H9 (cell line): ENCODE measurements around the gene KANK4. TPM values are rescaled to one million over a fixed set of nuclear protein-coding genes. Genes with fewer than 3 reads are reported as not detected.

Source experiments
- DNase-seq: peaks from one replicate; pipeline ENCODE4 v3.0.0-alpha.2; 2017
- H2AFZ ChIP-seq: one replicate; pipeline ENCODE4 v1.6.1; 2013; ENCODE audit warnings: mild to moderate bottlenecking, low read length, control low read depth, moderate library complexity
- H2AK5ac ChIP-seq: 2 replicates; pipeline ENCODE4 v1.6.1; 2013; ENCODE audit warnings: low read length, control low read depth, mixed read lengths; ENCODE audit not compliant: insufficient read length
- H2BK120ac ChIP-seq: one replicate; pipeline ENCODE4 v1.6.1; 2013; ENCODE audit warnings: low read depth, mild to moderate bottlenecking, low read length, control low read depth, inconsistent platforms; ENCODE audit not compliant: poor library complexity, severe bottlenecking
- H2BK12ac ChIP-seq: 2 replicates; pipeline ENCODE4 v1.6.1; 2013; ENCODE audit warnings: low read length, control low read depth, mixed read lengths, low read depth; ENCODE audit not compliant: insufficient read length
- H2BK15ac ChIP-seq: 2 replicates; pipeline ENCODE4 v1.6.1; 2013; ENCODE audit warnings: low read depth, low read length, control low read depth
- H2BK20ac ChIP-seq: one replicate; pipeline ENCODE4 v1.6.1; 2013; ENCODE audit warnings: low read depth, mild to moderate bottlenecking, low read length, control low read depth, inconsistent platforms; ENCODE audit not compliant: poor library complexity, severe bottlenecking
- H2BK5ac ChIP-seq: 2 replicates; pipeline ENCODE4 v1.6.1; 2013; ENCODE audit warnings: low read length, control low read depth, mixed read lengths; ENCODE audit not compliant: insufficient read length
- H3K14ac ChIP-seq: 2 replicates; pipeline ENCODE4 v1.6.1; 2013; ENCODE audit warnings: low read length, control low read depth; ENCODE audit not compliant: insufficient read depth
- H3K18ac ChIP-seq: 2 replicates; pipeline ENCODE4 v1.6.1; 2013; ENCODE audit warnings: low read depth, mild to moderate bottlenecking, mixed read lengths, low read length, control low read depth; ENCODE audit not compliant: insufficient read length
- H3K23ac ChIP-seq: 2 replicates; pipeline ENCODE4 v1.6.1; 2013; ENCODE audit warnings: low read length, control low read depth, mixed read lengths, low read depth; ENCODE audit not compliant: insufficient read length
- H3K23me2 ChIP-seq: 2 replicates; pipeline ENCODE4 v1.6.1; 2013; ENCODE audit warnings: low read depth, mild to moderate bottlenecking, mixed read lengths, low read length, control low read depth; ENCODE audit not compliant: insufficient read length, poor library complexity, severe bottlenecking
- H3K27ac ChIP-seq: 2 replicates; pipeline ENCODE4 v1.5.1; 2013; ENCODE audit warnings: low read length, control low read depth, mixed read lengths, low read depth; ENCODE audit not compliant: insufficient read length
- H3K27me3 ChIP-seq: 2 replicates; pipeline ENCODE4 v1.6.1; 2013; ENCODE audit warnings: low read length, control low read depth, inconsistent platforms; ENCODE audit not compliant: insufficient read depth
- H3K4ac ChIP-seq: 2 replicates; pipeline ENCODE4 v1.6.1; 2013; ENCODE audit warnings: low read depth, mild to moderate bottlenecking, control low read depth, inconsistent platforms, low read length, moderate library complexity
- H3K4me1 ChIP-seq: 2 replicates; pipeline ENCODE4 v1.6.1; 2013; ENCODE audit warnings: low read length, control low read depth, inconsistent platforms; ENCODE audit not compliant: insufficient read depth
- H3K4me2 ChIP-seq: 2 replicates; pipeline ENCODE4 v1.6.1; 2013; ENCODE audit warnings: low read length, control low read depth, mixed read lengths; ENCODE audit not compliant: insufficient read length, insufficient read depth
- H3K56ac ChIP-seq: 2 replicates; pipeline ENCODE4 v1.6.1; 2013; ENCODE audit warnings: low read depth, mild to moderate bottlenecking, mixed read lengths, low read length, control low read depth; ENCODE audit not compliant: insufficient read length
- H3K79me1 ChIP-seq: 2 replicates; pipeline ENCODE4 v1.6.1; 2013; ENCODE audit warnings: low read depth, mild to moderate bottlenecking, moderate library complexity, low read length, control low read depth, inconsistent platforms; ENCODE audit not compliant: insufficient read depth, poor library complexity, severe bottlenecking
- H3K79me2 ChIP-seq: 2 replicates; pipeline ENCODE4 v1.6.1; 2013; ENCODE audit warnings: low read length, control low read depth, inconsistent platforms; ENCODE audit not compliant: insufficient read depth
- H3K9ac ChIP-seq: 2 replicates; pipeline ENCODE4 v1.6.1; 2013; ENCODE audit warnings: low read length, control low read depth, mixed read lengths; ENCODE audit not compliant: insufficient read length; ENCODE audit errors: extremely low read depth
- H3K9me3 ChIP-seq: one replicate; pipeline ENCODE4 v1.6.1; 2013; ENCODE audit warnings: low read depth, low read length, inconsistent platforms; ENCODE audit not compliant: control insufficient read depth
- H3T11ph ChIP-seq: one replicate; pipeline ENCODE4 v1.6.1; 2013; ENCODE audit warnings: mild to moderate bottlenecking, low read length, control low read depth, inconsistent platforms
- H4K20me1 ChIP-seq: one replicate; pipeline ENCODE4 v1.6.1; 2013; ENCODE audit not compliant: control insufficient read depth, insufficient read length, insufficient read depth
- H4K5ac ChIP-seq: 2 replicates; pipeline ENCODE4 v1.6.1; 2013; ENCODE audit warnings: low read depth, mild to moderate bottlenecking, mixed read lengths, low read length, control low read depth; ENCODE audit not compliant: insufficient read length
- H4K8ac ChIP-seq: replicated peaks from 2 replicates; pipeline ENCODE4 v1.6.1; 2013; ENCODE audit warnings: low read length, control low read depth, mixed read lengths, low read depth; ENCODE audit not compliant: insufficient read length
- H4K91ac ChIP-seq: 2 replicates; pipeline ENCODE4 v1.6.1; 2013; ENCODE audit warnings: low read depth, mild to moderate bottlenecking, moderate library complexity, mixed read lengths, low read length, control low read depth; ENCODE audit not compliant: insufficient read length
- H3K27ac Mint-ChIP-seq, 3 experiments: 2 replicates in 2 of 3; 3 replicates in 1 of 3; pipeline ENCODE4 v1.8.0; 2020 to 2021; ENCODE audit warnings: mixed read lengths in 3 of 3, mild to moderate bottlenecking in 1 of 3, moderate library complexity in 1 of 3
- H3K27me3 Mint-ChIP-seq: 2 replicates; pipeline ENCODE4 v1.8.0; 2021; ENCODE audit warnings: low read depth, mild to moderate bottlenecking, moderate library complexity, mixed read lengths
- H3K36me3 Mint-ChIP-seq, 3 experiments: 2 replicates in 2 of 3; 3 replicates in 1 of 3; pipeline ENCODE4 v1.8.0; 2020 to 2021; ENCODE audit warnings: low read depth in 3 of 3, mixed read lengths in 3 of 3; ENCODE audit not compliant: insufficient read depth in 1 of 3
- H3K4me1 Mint-ChIP-seq, 2 experiments: 2 replicates each; pipeline ENCODE4 v1.8.0; 2020; ENCODE audit warnings: mixed read lengths in 2 of 2
- H3K4me3 Mint-ChIP-seq, 2 experiments: 2 replicates in 1 of 2; 3 replicates in 1 of 2; pipeline ENCODE4 v1.8.0; 2020 to 2021; ENCODE audit warnings: mild to moderate bottlenecking in 2 of 2, mixed read lengths in 2 of 2, moderate library complexity in 1 of 2
- H3K9me3 Mint-ChIP-seq, 2 experiments: 2 replicates in 1 of 2; 3 replicates in 1 of 2; pipeline ENCODE4 v1.8.0; 2020; ENCODE audit warnings: mild to moderate bottlenecking in 2 of 2, mixed read lengths in 2 of 2, moderate library complexity in 1 of 2
- WGBS: extraction: QIAGEN DNeasy Blood & Tissue Kit; methylation state at CpG from one replicate; pipeline ENCODE4 v1.1.7; 2013; ENCODE audit warnings: missing lambda C conversion rate, low lambda C conversion rate, mixed read lengths; ENCODE audit not compliant: insufficient read length; ENCODE audit errors: extremely low coverage; 5-methylcytosine and 5-hydroxymethylcytosine counted together
- total RNA-seq: library from RNA; stranded (reverse); gene quantifications from 2 replicates; pipeline ENCODE4 v1.2.1, GENCODE V29; 2021
- TF ChIP-seq, protein P1 (sequence below): fragments of 200-600 bp; sonication (generic); conservative IDR thresholded peaks from 3 replicates; pipeline ENCODE4 v1.8.0; 2021; ENCODE audit warnings: antibody characterized with exemption, mild to moderate bottlenecking

Gene KANK4
- total RNA-seq, 1 experiment from 2014 or later: 0.15 TPM

DNA sequence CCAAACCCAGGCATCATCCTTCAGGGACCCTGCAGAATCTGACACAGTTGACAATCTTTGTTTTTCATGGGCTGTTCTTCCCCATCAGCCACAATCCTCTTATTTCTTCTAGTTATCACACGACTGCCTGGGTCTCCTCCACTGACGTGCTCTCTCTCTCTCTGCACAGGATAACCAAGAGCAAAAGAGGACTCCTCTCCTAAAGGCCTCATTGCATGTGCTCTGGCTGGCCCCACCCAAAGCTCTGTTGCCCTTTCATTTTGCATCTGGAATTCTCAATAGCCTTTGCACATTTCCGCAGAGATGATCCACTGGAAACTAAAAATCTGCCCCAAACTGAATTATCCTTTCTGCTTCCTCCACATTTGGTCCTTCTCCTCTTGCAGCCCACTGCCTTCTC is 58.5 kb downstream of the KANK4 start:
- no peak overlapping the region for H3T11ph ChIP-seq
- DNase-seq: no peak
- H3K56ac ChIP-seq: no peak overlapping the region
- no peak overlapping the region for H3K23ac ChIP-seq
- no peak overlapping the region for H4K91ac ChIP-seq
- no peak overlapping the region for H4K5ac ChIP-seq
- H3K14ac ChIP-seq: no peak overlapping the region
- no peak overlapping the region for H3K4ac ChIP-seq
- peaks cover 2% of the 10 kb centered on the region; the same call in 1 of the 2 replicates for H3K4me1 ChIP-seq
- no peak overlapping the region for H2BK12ac ChIP-seq
- Mint-ChIP-seq H3K27ac (no peak overlapping the region), H3K36me3 (no peaks in the 10 kb centered on the region; a peak in 1 of 7 replicates), H3K27me3 (peaks cover 9% of the 10 kb centered on the region), H3K4me3 (no peak overlapping the region), H3K9me3 (no peaks in the 10 kb centered on the region; a peak in 1 of 5 replicates), H3K4me1 (peaks cover 10 to 11% of the 10 kb centered on the region in 2 experiments)
- no peaks in the 10 kb centered on the region for H3K79me1 ChIP-seq
- no peak overlapping the region for H3K27ac ChIP-seq
- H3K4me2 ChIP-seq: no peak overlapping the region
- no peak overlapping the region for H3K9ac ChIP-seq
- H2BK5ac ChIP-seq: no peak overlapping the region
- no peak overlapping the region for H3K18ac ChIP-seq
- no peak overlapping the region for H2BK15ac ChIP-seq
- H3K27me3 ChIP-seq: no peaks in the 10 kb centered on the region
- no peak overlapping the region for H2AFZ ChIP-seq
- no peak overlapping the region for H4K8ac ChIP-seq
- WGBS: no CpG with 5 or more reads among the region's 3 CpGs
- no peaks in the 10 kb centered on the region for H3K79me2 ChIP-seq
- no peak overlapping the region for H2BK20ac ChIP-seq
- H2BK120ac ChIP-seq: no peak overlapping the region
- H2AK5ac ChIP-seq: no peak overlapping the region
- no peaks in the 10 kb centered on the region for H3K9me3 ChIP-seq
- H3K23me2 ChIP-seq: no peaks in the 10 kb centered on the region
- TF ChIP-seq, protein P1, sequence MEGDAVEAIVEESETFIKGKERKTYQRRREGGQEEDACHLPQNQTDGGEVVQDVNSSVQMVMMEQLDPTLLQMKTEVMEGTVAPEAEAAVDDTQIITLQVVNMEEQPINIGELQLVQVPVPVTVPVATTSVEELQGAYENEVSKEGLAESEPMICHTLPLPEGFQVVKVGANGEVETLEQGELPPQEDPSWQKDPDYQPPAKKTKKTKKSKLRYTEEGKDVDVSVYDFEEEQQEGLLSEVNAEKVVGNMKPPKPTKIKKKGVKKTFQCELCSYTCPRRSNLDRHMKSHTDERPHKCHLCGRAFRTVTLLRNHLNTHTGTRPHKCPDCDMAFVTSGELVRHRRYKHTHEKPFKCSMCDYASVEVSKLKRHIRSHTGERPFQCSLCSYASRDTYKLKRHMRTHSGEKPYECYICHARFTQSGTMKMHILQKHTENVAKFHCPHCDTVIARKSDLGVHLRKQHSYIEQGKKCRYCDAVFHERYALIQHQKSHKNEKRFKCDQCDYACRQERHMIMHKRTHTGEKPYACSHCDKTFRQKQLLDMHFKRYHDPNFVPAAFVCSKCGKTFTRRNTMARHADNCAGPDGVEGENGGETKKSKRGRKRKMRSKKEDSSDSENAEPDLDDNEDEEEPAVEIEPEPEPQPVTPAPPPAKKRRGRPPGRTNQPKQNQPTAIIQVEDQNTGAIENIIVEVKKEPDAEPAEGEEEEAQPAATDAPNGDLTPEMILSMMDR: no peak
- no peaks in the 10 kb centered on the region for H4K20me1 ChIP-seq
